SK-N-SH (cell line): ENCODE results near the gene CIITA. TPM values are rescaled to one million over a fixed set of nuclear protein-coding genes. Genes with fewer than 3 reads are reported as not detected.
A peak's percentile ranks its signal among the peaks of the same experiment; 100 is the strongest.

ENCODE experiments used
- CTCF ChIA-PET: fragments of 300-600, 350-600 bp; formaldehyde crosslinking; extraction: SDS; loops from one replicate; lab custom pipeline; 2021; lab: Yijun Ruan, JAX
- POLR2A ChIA-PET: fragments of 350-600 bp; sonication (Branson Sonifier 250); formaldehyde crosslinking; extraction: SDS; loops from one replicate; lab custom pipeline; 2020; ENCODE audit warnings: antibody characterized with exemption, inconsistent platforms; lab: Yijun Ruan, JAX
- DNase-seq: peaks from one replicate; pipeline ENCODE4 v3.0.0; 2012
- H2AFZ ChIP-seq: fragments of 200-600 bp; sonication (generic); 2 replicates; pipeline ENCODE4 v1.8.1; 2016; ENCODE audit warnings: antibody characterized with exemption, mild to moderate bottlenecking, low read depth
- H3F3A ChIP-seq: fragments of 200-600 bp; sonication (generic); replicated peaks from 2 replicates; pipeline ENCODE3; 2016; ENCODE audit warnings: antibody characterized with exemption, mild to moderate bottlenecking; ENCODE audit not compliant: insufficient read depth
- H3K27ac ChIP-seq, 2 experiments: fragments of 200-500 bp in 1 of 2; fragments of 200-600 bp in 1 of 2; sonication (Bioruptor generic) in 1 of 2; sonication (generic), shearing (Covaris generic) in 1 of 2; 2 replicates each; pipeline versions ENCODE4 v1.5.1 to v1.6.1; 2014 to 2016; ENCODE audit warnings: low read depth in 2 of 2, inconsistent platforms in 1 of 2, low read length in 1 of 2, mild to moderate bottlenecking in 1 of 2, mixed read lengths in 1 of 2
- H3K27me3 ChIP-seq: fragments of 200-600 bp; sonication (generic), shearing (Covaris generic); 2 replicates; pipeline ENCODE4 v1.6.1; 2016; ENCODE audit warnings: mixed run types; ENCODE audit not compliant: insufficient read depth
- H3K36me3 ChIP-seq, 2 experiments: fragments of 200-500 bp in 1 of 2; fragments of 200-600 bp in 1 of 2; sonication (Bioruptor generic) in 1 of 2; sonication (generic) in 1 of 2; replicated peaks in 1 of 2; 2 replicates each; pipeline versions ENCODE3 to v1.5.1; 2014 to 2016; ENCODE audit warnings: low read length in 1 of 2, mild to moderate bottlenecking in 1 of 2; ENCODE audit not compliant: insufficient read depth in 2 of 2, control insufficient read depth in 1 of 2
- H3K4me1 ChIP-seq, 2 experiments: fragments of 200-500 bp in 1 of 2; fragments of 200-600 bp in 1 of 2; sonication (Bioruptor generic) in 1 of 2; sonication (generic), shearing (Covaris generic) in 1 of 2; 2 replicates each; pipeline versions ENCODE4 v1.5.1 to v1.6.1; 2014 to 2016; ENCODE audit warnings: low read depth in 1 of 2, low read length in 1 of 2, mixed run types in 1 of 2; ENCODE audit not compliant: insufficient read depth in 2 of 2, control insufficient read depth in 1 of 2
- H3K4me2 ChIP-seq: fragments of 200-600 bp; sonication (generic), shearing (Covaris generic); 2 replicates; pipeline ENCODE4 v1.6.1; 2017; ENCODE audit warnings: mixed run types
- H3K4me3 ChIP-seq, 2 experiments: fragments of 200-500 bp in 1 of 2; fragments of 200-600 bp in 1 of 2; sonication (Bioruptor generic) in 1 of 2; sonication (generic), shearing (Covaris generic) in 1 of 2; 2 replicates each; pipeline versions ENCODE4 v1.5.1 to v1.8.1; 2014 to 2016; ENCODE audit warnings: low read depth in 2 of 2, inconsistent platforms in 1 of 2, low read length in 1 of 2, mild to moderate bottlenecking in 1 of 2, mixed read lengths in 1 of 2, moderate library complexity in 1 of 2
- H3K79me2 ChIP-seq: fragments of 200-600 bp; sonication (generic); 2 replicates; pipeline ENCODE4 v1.8.1; 2017; ENCODE audit warnings: mild to moderate bottlenecking; ENCODE audit not compliant: insufficient read depth
- H3K9ac ChIP-seq: fragments of 200-600 bp; sonication (generic); 2 replicates; pipeline ENCODE4 v1.6.1; 2017; ENCODE audit warnings: mixed run types
- H3K9me2 ChIP-seq: fragments of 200-600 bp; sonication (generic); 2 replicates; pipeline ENCODE4 v1.6.1; 2017; ENCODE audit warnings: mixed run types
- H3K9me3 ChIP-seq: fragments of 200-600 bp; sonication (generic); 2 replicates; pipeline ENCODE4 v1.6.1; 2017; ENCODE audit warnings: mixed run types, mild to moderate bottlenecking, moderate library complexity
- H4K20me1 ChIP-seq: fragments of 200-600 bp; sonication (generic); 2 replicates; pipeline ENCODE4 v1.6.1; 2017; ENCODE audit warnings: mild to moderate bottlenecking, mixed run types; ENCODE audit not compliant: insufficient read depth
- CTCF ChIP-seq: fragments of 200-600 bp; sonication (generic); IDR thresholded peaks from 2 replicates; pipeline ENCODE4 v1.6.1; 2017; ENCODE audit warnings: antibody characterized with exemption, mild to moderate bottlenecking, moderate library complexity
- ELF1 ChIP-seq: IDR thresholded peaks from 2 replicates; pipeline ENCODE4 v1.4.0; 2012
- FOXJ3 ChIP-seq: sonication (generic); formaldehyde crosslinking; IDR thresholded peaks from 2 replicates; pipeline ENCODE4 v1.5.1; 2020; ENCODE audit warnings: mild to moderate bottlenecking, missing genetic modification reagents
- FOXM1 ChIP-seq: IDR thresholded peaks from 2 replicates; pipeline ENCODE4 v1.4.0; 2012; ENCODE audit warnings: low read depth, mild to moderate bottlenecking
- GABPA ChIP-seq: IDR thresholded peaks from 2 replicates; pipeline ENCODE4 v1.4.0; 2012; ENCODE audit warnings: low read depth, mild to moderate bottlenecking
- GATA2 ChIP-seq: sonication (generic); formaldehyde crosslinking; IDR thresholded peaks from 2 replicates; pipeline ENCODE4 v1.5.0; 2020; ENCODE audit warnings: mild to moderate bottlenecking, missing genetic modification reagents
- NFIC ChIP-seq: IDR thresholded peaks from 2 replicates; pipeline ENCODE4 v1.4.0; 2012; ENCODE audit warnings: borderline replicate concordance
- NRF1 ChIP-seq: IDR thresholded peaks from 2 replicates; pipeline ENCODE4 v1.6.1; 2012; ENCODE audit warnings: low read depth, mild to moderate bottlenecking, low read length
- PBX3 ChIP-seq: IDR thresholded peaks from 2 replicates; pipeline ENCODE4; 2012
- RAD21 ChIP-seq: IDR thresholded peaks from 2 replicates; pipeline ENCODE4 v1.6.1; 2012; ENCODE audit warnings: mild to moderate bottlenecking, low read length
- REST ChIP-seq: IDR thresholded peaks from 2 replicates; pipeline ENCODE4 v1.6.1; 2012; ENCODE audit warnings: mild to moderate bottlenecking, low read depth, low read length, moderate library complexity
- TCF12 ChIP-seq: IDR thresholded peaks from 2 replicates; pipeline ENCODE4 v1.4.0; 2012
- TEAD4 ChIP-seq: IDR thresholded peaks from 2 replicates; pipeline ENCODE4 v1.4.0; 2012; ENCODE audit warnings: mild to moderate bottlenecking, borderline replicate concordance; ENCODE audit not compliant: insufficient read depth
- WGBS: methylation state at CpG from one replicate; pipeline ENCODE4 v1.1.6; 2017; ENCODE audit warnings: low lambda C conversion rate; 5-methylcytosine and 5-hydroxymethylcytosine counted together
- polyA plus RNA-seq, 3 experiments: library from polyadenylated mRNA; depleted of rRNA; stranded (reverse); fragments of >200 nt; gene quantifications; 2 replicates each; pipeline ENCODE4 v1.2.3, GENCODE V29; 2012

Gene CIITA
- polyA plus RNA-seq, 1 of the 3 experiments (the other 2 are of a cell fraction): 0.23 TPM

GRCh38 chr16:10964039-10964890 lies 87.3 kb downstream of the CIITA start (continued):
- TF ChIP-seq PBX3 (peak; percentile 55), CTCF (peak; percentile 92), FOXM1 (no peak), ELF1 (no peak), GATA2 (no peak), RAD21 (peak; percentile 94), TCF12 (no peak), NRF1 (no peak), GABPA (no peak)

- no peak overlapping the region for H3K4me3 ChIP-seq
- H3K9ac ChIP-seq: no peak overlapping the region
- TF ChIP-seq FOXJ3 (CRISPR knock-in tag) (no peak), FOXM1 (no peak), CTCF (no peak), REST (no peak), GATA2 (no peak), GABPA (no peak), RAD21 (no peak), NFIC (no peak), TEAD4 (no peak)
- H3F3A ChIP-seq: peaks cover 22% of the 10 kb centered on the region
- POLR2A ChIA-PET: no interaction called here
- peaks cover 13 to 19% of the 10 kb centered on the region in 2 experiments for H3K4me1 ChIP-seq
- no peaks in the 10 kb centered on the region for H3K27me3 ChIP-seq
- H3K4me2 ChIP-seq: no peak overlapping the region
- no peak overlapping the region for H3K27ac ChIP-seq
- H4K20me1 ChIP-seq: no peaks in the 10 kb centered on the region
- H2AFZ ChIP-seq: no peak overlapping the region
- CTCF ChIA-PET: interaction anchor here (0.6 to 12.7 kb wide), 39 partner anchors 9 to 749 kb away, joined by 3 to 318 read pairs (median 5); partner anchors contain the start of genes CLEC16A, DEXI, PRM3 and SOCS1
- 89% methylated on average over 8 of the region's 8 CpGs for WGBS
- H3K9me3 ChIP-seq: no peaks in the 10 kb centered on the region
- H3K79me2 ChIP-seq: 0 out of 2 replicates have a peak, but pooled peaks cover 7% of the 10 kb centered on the region
- no peak for DNase-seq
- no peaks in the 10 kb centered on the region for H3K9me2 ChIP-seq
- H3K36me3 ChIP-seq: peaks cover 5 to 19% of the 10 kb centered on the region in 2 experiments
Observed at GRCh38 chr16:10964891-10965326, 87.9 kb downstream of the CIITA start.
